Gastroesophageal sphincter (tissue), 3 donors: ENCODE measurements around the gene ENTPD5.

ENCODE experiments used
- CTCF ChIP-seq, 4 experiments: fragments of 200-600 bp in 2 of 4; fragments of 450-650 bp in 2 of 4; sonication (generic) in 1 of 4; IDR thresholded peaks; one replicate each; pipeline ENCODE4 v1.5.1; 2017 to 2019; ENCODE audit warnings: antibody characterized with exemption in 4 of 4, mild to moderate bottlenecking in 2 of 4, moderate library complexity in 2 of 4
- POLR2A ChIP-seq, 2 donors: fragments of 450-650 bp; IDR thresholded peaks; one replicate each; pipeline ENCODE4 v1.6.1; 2017; ENCODE audit warnings: antibody characterized with exemption in 2 of 2, mild to moderate bottlenecking in 2 of 2, moderate library complexity in 1 of 2

GRCh38 chr14:73976125-73976524 is 43.0 kb downstream of the ENTPD5 start:
- TF ChIP-seq CTCF (IDR thresholded peaks at IDR 0.05) (no peak), POLR2A (IDR thresholded peaks at IDR 0.05) (no peak)
